Type B pancreatic cell (in vitro differentiated cells): ENCODE measurements around the gene CKM. TPM values are rescaled to one million over a fixed set of nuclear protein-coding genes. Genes with fewer than 3 reads are reported as not detected.
A peak's percentile ranks its signal among the peaks of the same experiment; 100 is the strongest.
"Not testable (repeated sequence)": the region's sequence is repeated elsewhere in the genome, so short reads cannot be mapped to it uniquely, and the experiment has no call there.

Experiments used
- DNase-seq: peaks from one replicate; pipeline ENCODE4 v3.0.0; 2021; ENCODE audit warnings: mixed read lengths; ENCODE audit not compliant: unreplicated experiment; ENCODE audit errors: extremely low spot score
- H3K27ac Mint-ChIP-seq: 2 replicates; pipeline ENCODE4 v1.8.0; 2021; ENCODE audit warnings: mild to moderate bottlenecking, mixed read lengths
- H3K27me3 Mint-ChIP-seq: 2 replicates; pipeline ENCODE4 v1.8.0; 2021; ENCODE audit warnings: mixed read lengths
- H3K36me3 Mint-ChIP-seq: 2 replicates; pipeline ENCODE4 v1.8.0; 2021; ENCODE audit warnings: mixed read lengths
- H3K4me1 Mint-ChIP-seq: one replicate; pipeline ENCODE4 v1.8.0; 2021; ENCODE audit warnings: mixed read lengths; ENCODE audit not compliant: unreplicated experiment
- H3K4me3 Mint-ChIP-seq: 2 replicates; pipeline ENCODE4 v1.8.0; 2021; ENCODE audit warnings: mild to moderate bottlenecking, mixed read lengths
- H3K9me3 Mint-ChIP-seq: 2 replicates; pipeline ENCODE4 v1.8.0; 2021; ENCODE audit warnings: mixed read lengths
- total RNA-seq: library from RNA; stranded (reverse); gene quantifications from 2 replicates; pipeline ENCODE4 v1.2.1, GENCODE V29; 2021; ENCODE audit warnings: low replicate concordance
- TF ChIP-seq, protein P1 (sequence below): fragments of 200-600 bp; sonication (generic); conservative IDR thresholded peaks from 2 replicates; pipeline ENCODE4 v1.5.0; 2021; ENCODE audit warnings: antibody characterized with exemption, mild to moderate bottlenecking

Gene CKM
- total RNA-seq, 1 donor from 2014 or later: 0.24 TPM

DNA sequence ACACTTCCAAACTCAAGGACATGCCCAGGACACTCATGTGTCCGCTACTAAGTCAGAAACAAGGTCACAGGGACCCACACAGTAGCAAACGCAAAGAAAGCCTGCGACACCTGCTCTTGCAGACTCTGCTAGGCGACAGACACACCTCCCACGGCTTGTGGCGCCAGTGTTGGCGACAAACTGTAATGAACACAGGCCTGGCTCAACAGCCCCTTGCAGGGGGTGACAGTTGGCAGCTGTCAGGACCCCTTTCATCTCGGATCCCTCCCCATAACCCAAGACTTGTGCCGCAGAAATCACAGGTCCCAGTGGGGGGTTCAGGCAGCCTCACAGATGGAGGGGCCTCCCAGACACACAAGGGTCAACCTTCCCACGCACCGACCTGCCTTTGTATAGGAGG, 364 bp downstream of the CKM start:
- TF ChIP-seq, protein P1, sequence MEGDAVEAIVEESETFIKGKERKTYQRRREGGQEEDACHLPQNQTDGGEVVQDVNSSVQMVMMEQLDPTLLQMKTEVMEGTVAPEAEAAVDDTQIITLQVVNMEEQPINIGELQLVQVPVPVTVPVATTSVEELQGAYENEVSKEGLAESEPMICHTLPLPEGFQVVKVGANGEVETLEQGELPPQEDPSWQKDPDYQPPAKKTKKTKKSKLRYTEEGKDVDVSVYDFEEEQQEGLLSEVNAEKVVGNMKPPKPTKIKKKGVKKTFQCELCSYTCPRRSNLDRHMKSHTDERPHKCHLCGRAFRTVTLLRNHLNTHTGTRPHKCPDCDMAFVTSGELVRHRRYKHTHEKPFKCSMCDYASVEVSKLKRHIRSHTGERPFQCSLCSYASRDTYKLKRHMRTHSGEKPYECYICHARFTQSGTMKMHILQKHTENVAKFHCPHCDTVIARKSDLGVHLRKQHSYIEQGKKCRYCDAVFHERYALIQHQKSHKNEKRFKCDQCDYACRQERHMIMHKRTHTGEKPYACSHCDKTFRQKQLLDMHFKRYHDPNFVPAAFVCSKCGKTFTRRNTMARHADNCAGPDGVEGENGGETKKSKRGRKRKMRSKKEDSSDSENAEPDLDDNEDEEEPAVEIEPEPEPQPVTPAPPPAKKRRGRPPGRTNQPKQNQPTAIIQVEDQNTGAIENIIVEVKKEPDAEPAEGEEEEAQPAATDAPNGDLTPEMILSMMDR: no peak
- Mint-ChIP-seq H3K36me3 (no peaks in the 10 kb centered on the region), H3K27me3 (peaks cover 19% of the 10 kb centered on the region), H3K27ac (peak overlapping the region; percentile 25), H3K4me1 (peaks cover 16% of the 10 kb centered on the region), H3K4me3 (no peak overlapping the region), H3K9me3 (no peaks in the 10 kb centered on the region)
- DNase-seq: no peak

DNA sequence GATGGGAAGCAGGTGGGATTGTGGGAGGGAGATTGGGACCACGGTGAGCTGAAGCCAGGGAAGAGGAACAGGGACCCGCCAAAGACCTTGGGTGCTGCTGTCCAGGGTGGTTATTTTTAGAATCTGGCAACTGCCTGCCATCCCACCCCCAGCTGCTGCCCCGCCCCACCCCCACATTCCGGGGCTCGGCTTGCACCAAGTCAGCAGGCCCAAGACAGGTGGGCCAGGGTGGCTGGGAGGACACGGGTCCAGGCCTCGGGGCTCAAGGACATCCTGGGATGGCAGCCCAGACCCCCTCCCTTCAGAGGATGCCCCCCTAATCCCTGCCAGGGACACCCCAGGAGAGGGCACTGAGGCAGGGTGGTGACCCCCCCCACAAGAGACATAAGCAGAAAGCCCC, 827 bp downstream of the CKM start:
- TF ChIP-seq, protein P1: no peak
- H3K27me3 Mint-ChIP-seq: peaks cover 22% of the 10 kb centered on the region
- H3K27ac Mint-ChIP-seq: peak overlapping the region; percentile 25
- peaks cover 16% of the 10 kb centered on the region for H3K4me1 Mint-ChIP-seq
- no peak overlapping the region for H3K4me3 Mint-ChIP-seq
- H3K9me3 Mint-ChIP-seq: no peaks in the 10 kb centered on the region
- DNase-seq: no peak
- H3K36me3 Mint-ChIP-seq: no peaks in the 10 kb centered on the region

DNA sequence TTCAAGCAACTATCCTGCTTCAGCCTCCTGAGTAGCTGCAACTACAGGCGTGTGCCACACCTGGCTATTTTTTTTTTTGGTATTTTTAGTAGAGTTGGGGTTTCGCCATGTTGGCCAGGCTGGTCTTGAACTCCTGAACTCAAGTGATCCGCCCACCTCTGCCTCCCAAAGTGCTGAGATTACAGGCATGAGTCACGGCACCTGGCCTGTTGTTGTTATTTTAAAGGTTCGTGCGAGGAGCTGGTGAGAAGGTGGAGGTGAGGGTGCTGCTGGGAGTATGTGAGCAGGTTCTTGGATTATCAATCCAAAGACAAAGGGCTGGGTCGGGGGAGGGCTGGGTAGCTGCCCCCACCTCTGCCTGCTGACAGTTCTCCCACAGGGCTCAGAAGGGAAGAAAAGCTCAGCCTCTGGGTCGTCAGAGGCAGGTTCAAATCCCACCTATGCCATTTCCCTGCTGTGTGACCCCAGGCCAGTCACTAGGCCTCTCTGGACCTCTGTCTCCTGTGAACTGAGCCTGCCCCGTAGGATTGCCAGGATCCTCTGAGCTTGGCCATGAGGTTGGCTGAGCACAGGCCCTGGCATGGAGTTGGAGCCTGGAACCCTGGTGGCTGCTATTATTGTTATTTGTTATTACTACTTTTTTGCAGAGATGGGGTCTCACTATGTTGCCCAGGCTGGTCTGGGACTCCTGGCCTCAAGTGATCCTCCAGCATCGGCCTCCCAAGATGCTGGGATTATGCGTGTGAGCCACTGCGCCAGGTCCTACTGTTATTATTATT, 1.5 kb downstream of the CKM start:
- Mint-ChIP-seq H3K4me3 (no peak overlapping the region), H3K36me3 (no peaks in the 10 kb centered on the region)

DNA sequence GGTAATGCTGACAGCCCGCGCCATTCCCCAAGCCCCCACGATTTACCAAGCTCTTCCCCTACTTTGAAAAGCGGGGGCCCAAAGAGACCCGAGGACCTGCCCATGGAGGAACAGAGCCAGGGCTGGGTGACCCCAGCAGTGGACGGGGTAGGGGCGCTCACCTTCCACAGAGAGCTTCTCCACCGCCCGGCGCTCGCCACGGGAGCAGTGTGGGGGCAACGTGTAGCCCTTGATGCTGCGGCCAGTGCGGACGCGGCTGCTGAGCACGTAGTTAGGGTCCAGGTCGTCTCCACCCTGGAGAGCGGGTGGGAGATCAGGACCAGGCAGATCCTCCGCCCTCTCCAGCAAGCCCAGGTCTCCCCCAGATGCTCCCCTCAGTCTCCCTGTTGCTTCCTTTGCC, 7.4 kb downstream of the CKM start:
- Mint-ChIP-seq H3K4me3 (no peak overlapping the region), H3K9me3 (no peaks in the 10 kb centered on the region), H3K27me3 (peaks cover 33% of the 10 kb centered on the region), H3K4me1 (no peaks in the 10 kb centered on the region), H3K27ac (no peak overlapping the region), H3K36me3 (no peaks in the 10 kb centered on the region)
- TF ChIP-seq, protein P1: no peak
- no peak for DNase-seq

More for the DNA sequence above, 1.5 kb downstream of the CKM start:
- Mint-ChIP-seq H3K27me3 (peaks cover 27% of the 10 kb centered on the region), H3K4me1 (peaks cover 12% of the 10 kb centered on the region), H3K27ac (no peak overlapping the region), H3K9me3 (no peaks in the 10 kb centered on the region)
- no peak for DNase-seq
- TF ChIP-seq, protein P1: no peak

DNA sequence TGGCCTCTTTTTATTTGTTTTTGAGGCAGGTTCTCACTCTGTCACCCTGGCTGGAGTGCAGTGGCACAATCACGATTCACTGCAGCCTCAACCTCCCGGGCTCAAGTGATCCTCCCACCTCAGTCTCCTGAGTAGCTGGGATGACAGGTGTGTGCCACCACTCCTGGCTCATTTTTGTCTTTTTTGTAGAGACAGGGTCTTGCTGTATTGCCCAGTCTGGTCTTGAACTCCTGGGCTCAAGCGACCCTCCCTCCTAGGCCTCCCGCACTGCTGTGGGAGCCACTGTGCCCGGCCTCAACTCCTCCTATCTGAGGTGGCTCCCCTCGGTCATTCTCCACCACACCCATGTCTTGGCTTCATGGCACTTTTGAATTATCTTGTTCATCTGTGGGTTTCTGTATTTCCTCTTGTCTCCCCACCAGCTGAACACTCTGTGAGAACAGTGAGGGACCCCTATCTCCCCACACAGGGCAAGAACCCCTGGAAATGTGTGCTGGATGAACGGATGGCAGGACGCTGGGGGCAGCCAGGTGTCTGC, 7.9 kb downstream of the CKM start:
- no peaks in the 10 kb centered on the region for H3K9me3 Mint-ChIP-seq
- no peaks in the 10 kb centered on the region for H3K4me1 Mint-ChIP-seq
- TF ChIP-seq, protein P1: no peak
- H3K27ac Mint-ChIP-seq: no peak overlapping the region
- no peaks in the 10 kb centered on the region for H3K36me3 Mint-ChIP-seq
- peaks cover 33% of the 10 kb centered on the region for H3K27me3 Mint-ChIP-seq
- no peak overlapping the region for H3K4me3 Mint-ChIP-seq
- no peak for DNase-seq

DNA sequence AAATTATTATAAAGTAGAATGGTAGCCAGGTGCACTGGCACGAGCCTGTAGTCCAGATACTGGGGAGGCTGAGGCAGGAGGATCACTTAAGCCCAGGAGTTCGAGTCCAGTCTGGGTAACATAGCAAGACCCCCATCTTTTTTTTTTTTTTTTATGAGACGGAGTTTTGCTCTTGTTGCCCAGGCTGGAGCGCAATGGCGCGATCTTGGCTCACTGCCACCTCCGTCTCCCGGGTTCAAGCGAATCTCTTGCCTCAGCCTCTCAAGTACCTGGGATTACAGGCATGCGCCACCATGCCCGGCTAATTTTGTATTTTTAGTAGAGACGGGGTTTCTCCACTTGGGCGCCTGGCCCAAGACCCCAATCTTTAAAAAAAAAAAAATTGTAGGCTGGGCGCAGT, 10.4 kb downstream of the CKM start:
- not testable (repeated sequence) for H3K4me3 Mint-ChIP-seq, H3K4me1 Mint-ChIP-seq, H3K27ac Mint-ChIP-seq, DNase-seq, H3K9me3 Mint-ChIP-seq, H3K36me3 Mint-ChIP-seq
- H3K27me3 Mint-ChIP-seq: peaks cover 26% of the 10 kb centered on the region
